CD14-positive monocyte (primary cell): ENCODE results near the gene OR6P1. TPM values are rescaled to one million over a fixed set of nuclear protein-coding genes. Genes with fewer than 3 reads are reported as not detected.

ENCODE experiments used
- DNase-seq, 3 donors: peaks; one replicate each; pipeline ENCODE4 v3.0.0-alpha.2; 2011 to 2022
- H2AFZ ChIP-seq: 2 replicates; pipeline ENCODE4 v1.6.0; 2012; ENCODE audit warnings: mild to moderate bottlenecking, low read depth, low read length, inconsistent platforms; ENCODE audit not compliant: insufficient read depth, poor library complexity, severe bottlenecking
- H3K27ac ChIP-seq, 2 donors: 1 replicate in 1 of 2; 2 replicates in 1 of 2; pipeline ENCODE4 v1.5.1; 2012 to 2013; ENCODE audit warnings: low read length in 2 of 2, control low read depth in 1 of 2, inconsistent platforms in 1 of 2, low read depth in 1 of 2, mild to moderate bottlenecking in 1 of 2
- H3K27me3 ChIP-seq, 2 donors: one replicate each; pipeline versions ENCODE4 v1.6.0 to v1.6.1; 2011 to 2013; ENCODE audit warnings: low read length in 2 of 2; ENCODE audit not compliant: control insufficient read depth in 2 of 2, insufficient read depth in 2 of 2
- H3K36me3 ChIP-seq, 2 donors: replicated peaks in 1 of 2; 1 replicate in 1 of 2; 2 replicates in 1 of 2; pipeline versions ENCODE4 v1.5.1 to v1.6.1; 2012 to 2013; ENCODE audit warnings: low read length in 2 of 2, control low read depth in 1 of 2, inconsistent platforms in 1 of 2, mild to moderate bottlenecking in 1 of 2; ENCODE audit not compliant: insufficient read depth in 2 of 2, control insufficient read depth in 1 of 2
- H3K4me1 ChIP-seq, 2 donors: 1 replicate in 1 of 2; 2 replicates in 1 of 2; pipeline versions ENCODE4 v1.5.1 to v1.6.1; 2012 to 2013; ENCODE audit warnings: low read length in 2 of 2, control low read depth in 1 of 2, inconsistent platforms in 1 of 2, mild to moderate bottlenecking in 1 of 2, moderate library complexity in 1 of 2; ENCODE audit not compliant: insufficient read depth in 2 of 2, control insufficient read depth in 1 of 2
- H3K4me2 ChIP-seq: replicated peaks from 2 replicates; pipeline ENCODE3; 2012; ENCODE audit warnings: low read length, moderate library complexity, mild to moderate bottlenecking; ENCODE audit not compliant: poor library complexity, severe bottlenecking; ENCODE audit errors: extremely low read depth
- H3K4me3 ChIP-seq, 3 experiments: fragments of 200-600 bp in 1 of 3; sonication (generic) in 1 of 3; replicated peaks in 1 of 3; 1 replicate in 2 of 3; 2 replicates in 1 of 3; pipeline ENCODE4 v1.5.1; 2011 to 2013; ENCODE audit warnings: low read length in 3 of 3, mild to moderate bottlenecking in 3 of 3, control low read depth in 2 of 3, low read depth in 2 of 3, inconsistent platforms in 1 of 3, moderate library complexity in 1 of 3
- H3K79me2 ChIP-seq: 2 replicates; pipeline ENCODE4 v1.6.0; 2012; ENCODE audit warnings: mild to moderate bottlenecking, control low read depth, inconsistent platforms, low read length, moderate library complexity; ENCODE audit not compliant: insufficient read depth
- H3K9ac ChIP-seq: 2 replicates; pipeline ENCODE4 v1.6.0; 2017; ENCODE audit warnings: low read length, mild to moderate bottlenecking; ENCODE audit not compliant: insufficient read depth, poor library complexity, severe bottlenecking
- H3K9me3 ChIP-seq, 2 donors: replicated peaks in 1 of 2; 1 replicate in 1 of 2; 2 replicates in 1 of 2; pipeline versions ENCODE4 v1.5.1 to v1.6.1; 2012 to 2013; ENCODE audit warnings: low read length in 2 of 2, control low read depth in 1 of 2; ENCODE audit not compliant: control insufficient read depth in 1 of 2, insufficient read depth in 1 of 2
- H4K20me1 ChIP-seq: 2 replicates; pipeline ENCODE4 v1.6.0; 2012; ENCODE audit warnings: mild to moderate bottlenecking, low read length, control low read depth, moderate library complexity; ENCODE audit not compliant: insufficient read depth
- H3K27ac Mint-ChIP-seq, 7 donors: one replicate each; pipeline ENCODE4 v1.8.0; 2020; ENCODE audit warnings: mild to moderate bottlenecking in 7 of 7, mixed read lengths in 7 of 7, moderate library complexity in 6 of 7, inconsistent platforms in 2 of 7
- H3K27me3 Mint-ChIP-seq, 3 donors: one replicate each; pipeline ENCODE4 v1.8.0; 2021 to 2022; ENCODE audit warnings: low read depth in 3 of 3, mild to moderate bottlenecking in 3 of 3, mixed read lengths in 3 of 3, moderate library complexity in 3 of 3, inconsistent platforms in 1 of 3
- H3K36me3 Mint-ChIP-seq, 2 donors: one replicate each; pipeline ENCODE4 v1.8.0; 2020; ENCODE audit warnings: mixed read lengths in 2 of 2, inconsistent platforms in 1 of 2, mild to moderate bottlenecking in 1 of 2
- H3K4me1 Mint-ChIP-seq: one replicate; pipeline ENCODE4 v1.8.0; 2020; ENCODE audit warnings: mild to moderate bottlenecking, mixed read lengths
- H3K4me3 Mint-ChIP-seq, 2 donors: one replicate each; pipeline ENCODE4 v1.8.0; 2020; ENCODE audit warnings: mild to moderate bottlenecking in 2 of 2, mixed read lengths in 2 of 2, moderate library complexity in 1 of 2
- H3K9me3 Mint-ChIP-seq, 7 donors: one replicate each; pipeline ENCODE4 v1.8.0; 2020 to 2022; ENCODE audit warnings: mixed read lengths in 7 of 7, mild to moderate bottlenecking in 6 of 7, moderate library complexity in 6 of 7, inconsistent platforms in 2 of 7
- WGBS: methylation state at CpG from one replicate; pipeline ENCODE4 v1.1.5; 2013; ENCODE audit warnings: missing lambda C conversion rate; ENCODE audit not compliant: insufficient coverage; 5-methylcytosine and 5-hydroxymethylcytosine counted together
- intact Hi-C, 2 donors: fragments of 100-400 bp; cut with micrococcal nuclease; formaldehyde crosslinking; loops; one replicate each; pipeline versions ENCODE4 v1.15.0 to v1.15.1; 2023
- polyA plus RNA-seq, 3 donors: library from polyadenylated mRNA; depleted of rRNA in 1 of 3; unstranded in 2 of 3; stranded (reverse) in 1 of 3; fragments of 300-500 nt in 2 of 3; fragments of >200 nt in 1 of 3; fragmentation: Illumina TruSeq in 2 of 3; gene quantifications; 1 replicate in 2 of 3; 2 replicates in 1 of 3; pipeline ENCODE4 v1.2.3, GENCODE V29; 2012 to 2021
- TF ChIP-seq, protein P1 (sequence below): fragments of 200-600 bp; IDR thresholded peaks from one replicate; pipeline ENCODE4 v1.8.0; 2022; ENCODE audit warnings: antibody characterized with exemption, mild to moderate bottlenecking

OR6P1 gene
- polyA plus RNA-seq, 3 donors = not detected

GRCh38 chr1:158579733-158580132 lies 9.4 kb upstream of the OR6P1 start, which contains the start of gene OR10X1:
Gene OR10X1, minus strand, starts transcription at chr1:158579899. Its CDS starts 0 bp downstream, at chr1:158579899.
- no peaks in the 10 kb centered on the region for H4K20me1 ChIP-seq
- WGBS = no CpG with 5 or more reads among the region's 1 CpG
- Mint-ChIP-seq H3K27ac (no peak within 1 kb of the TSS), H3K4me1 (no peaks in the 10 kb centered on the region), H3K9me3 (peaks cover 0 to 3% (median 0%) of the 10 kb centered on the region in 7 donors), H3K4me3 (no peak within 1 kb of the TSS), H3K27me3 (no peaks in the 10 kb centered on the region), H3K36me3 (no peaks in the 10 kb centered on the region)
- no peaks in the 10 kb centered on the region for H3K9me3 ChIP-seq
- no peak within 1 kb of the TSS for H2AFZ ChIP-seq
- no peak for DNase-seq
- no peak within 1 kb of the TSS for H3K9ac ChIP-seq
- no peaks in the 10 kb centered on the region for H3K79me2 ChIP-seq
- H3K4me3 ChIP-seq = no peak within 1 kb of the TSS
- H3K4me2 ChIP-seq = no peak within 1 kb of the TSS
- TF ChIP-seq, protein P1, sequence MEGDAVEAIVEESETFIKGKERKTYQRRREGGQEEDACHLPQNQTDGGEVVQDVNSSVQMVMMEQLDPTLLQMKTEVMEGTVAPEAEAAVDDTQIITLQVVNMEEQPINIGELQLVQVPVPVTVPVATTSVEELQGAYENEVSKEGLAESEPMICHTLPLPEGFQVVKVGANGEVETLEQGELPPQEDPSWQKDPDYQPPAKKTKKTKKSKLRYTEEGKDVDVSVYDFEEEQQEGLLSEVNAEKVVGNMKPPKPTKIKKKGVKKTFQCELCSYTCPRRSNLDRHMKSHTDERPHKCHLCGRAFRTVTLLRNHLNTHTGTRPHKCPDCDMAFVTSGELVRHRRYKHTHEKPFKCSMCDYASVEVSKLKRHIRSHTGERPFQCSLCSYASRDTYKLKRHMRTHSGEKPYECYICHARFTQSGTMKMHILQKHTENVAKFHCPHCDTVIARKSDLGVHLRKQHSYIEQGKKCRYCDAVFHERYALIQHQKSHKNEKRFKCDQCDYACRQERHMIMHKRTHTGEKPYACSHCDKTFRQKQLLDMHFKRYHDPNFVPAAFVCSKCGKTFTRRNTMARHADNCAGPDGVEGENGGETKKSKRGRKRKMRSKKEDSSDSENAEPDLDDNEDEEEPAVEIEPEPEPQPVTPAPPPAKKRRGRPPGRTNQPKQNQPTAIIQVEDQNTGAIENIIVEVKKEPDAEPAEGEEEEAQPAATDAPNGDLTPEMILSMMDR = no peak
- no peak within 1 kb of the TSS for H3K27ac ChIP-seq
- no peaks in the 10 kb centered on the region for H3K4me1 ChIP-seq
- H3K36me3 ChIP-seq = no peaks in the 10 kb centered on the region
- intact Hi-C loops = no loop called here
- H3K27me3 ChIP-seq = no peaks in the 10 kb centered on the region

- DNase-seq = no peak
- no peak overlapping the region for H3K9ac ChIP-seq
- no peak overlapping the region for H3K4me2 ChIP-seq
- intact Hi-C loops = no loop called here
- Mint-ChIP-seq H3K27ac (no peak overlapping the region), H3K4me3 (no peak overlapping the region), H3K36me3 (no peaks in the 10 kb centered on the region), H3K27me3 (no peaks in the 10 kb centered on the region), H3K9me3 (peaks cover 0 to 3% (median 0%) of the 10 kb centered on the region in 7 donors), H3K4me1 (no peaks in the 10 kb centered on the region)
- no peaks in the 10 kb centered on the region for H3K36me3 ChIP-seq
- no peaks in the 10 kb centered on the region for H3K4me1 ChIP-seq
- H3K27ac ChIP-seq = no peak overlapping the region
- no peaks in the 10 kb centered on the region for H3K9me3 ChIP-seq
- H3K79me2 ChIP-seq = no peaks in the 10 kb centered on the region
- TF ChIP-seq, protein P1 = no peak
- no peak overlapping the region for H2AFZ ChIP-seq
- H4K20me1 ChIP-seq = no peaks in the 10 kb centered on the region
- H3K27me3 ChIP-seq = no peaks in the 10 kb centered on the region
- WGBS = no CpG with 5 or more reads among the region's 3 CpGs
- no peak overlapping the region for H3K4me3 ChIP-seq
Measured at GRCh38 chr1:158577561-158577960, 7.2 kb upstream of the OR6P1 start.
